Sciatic nerve (tissue), 2 donors: ENCODE results near the gene RAET1E. TPM values are rescaled to one million over a fixed set of nuclear protein-coding genes. Genes with fewer than 3 reads are reported as not detected.
"Not testable (repeated sequence)": the region's sequence is repeated elsewhere in the genome, so short reads cannot be mapped to it uniquely, and the experiment has no call there.

Experiments
- ATAC-seq: fragments of 200-7000 bp; cut with Tn5 transposase; one replicate; pipeline ENCODE4 v1.9.1; 2020; ENCODE audit warnings: mild to moderate bottlenecking, moderate library complexity
- DNase-seq: peaks from one replicate; pipeline ENCODE4 v3.0.0-alpha.2; 2020; ENCODE audit warnings: low spot score
- intact Hi-C: fragments of 100-400 bp; cut with DNase I; formaldehyde crosslinking; loops from one replicate; pipeline ENCODE4 v1.14.2; 2022
- total RNA-seq: library from RNA; stranded (reverse); fragmentation: NEBNext Ultra II Directional; extraction: Animal tissue kit (Norgen Biotek cat#: 25700); gene quantifications from one replicate; pipeline ENCODE4 v1.2.1, GENCODE V29; 2021
- donor health status: DM: no; HTN: no; CAD: no.
- donor health status: DM: no; HTN: no; CAD: no.

The RAET1E gene
- total RNA-seq, 1 donor from 2014 or later, result 0.80 TPM

GRCh38 chr6:149872233-149872632 is 25.7 kb downstream of the RAET1E start:
- DNase-seq, result no peak
- intact Hi-C loops, result no loop called here
- ATAC-seq, result no peak

DNA sequence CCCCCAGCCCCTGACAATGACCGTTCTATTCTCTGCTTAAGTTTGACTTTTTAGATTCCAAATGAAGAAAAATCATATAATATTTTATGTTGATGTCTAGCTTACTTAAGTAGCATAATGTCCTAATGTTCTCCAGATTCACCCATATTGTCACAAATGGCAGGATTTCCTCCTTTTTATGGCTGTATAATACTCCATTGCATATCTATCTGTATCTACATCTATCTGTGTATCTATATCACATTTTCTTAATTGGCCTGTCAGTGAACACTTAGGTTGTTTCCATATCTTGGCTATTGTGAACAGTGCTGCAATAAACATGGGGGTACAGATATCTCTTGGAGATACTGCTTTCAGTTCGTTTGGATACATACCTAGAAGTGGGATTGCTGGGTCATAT is 26.7 kb downstream of the RAET1E start:
- ATAC-seq (no peak), DNase-seq (no peak)
- intact Hi-C loops, result no loop called here

- ATAC-seq (no peak), DNase-seq (no peak)
- intact Hi-C loops, result no loop called here
Observed at GRCh38 chr6:149869275-149869892, 28.5 kb downstream of the RAET1E start.

DNA sequence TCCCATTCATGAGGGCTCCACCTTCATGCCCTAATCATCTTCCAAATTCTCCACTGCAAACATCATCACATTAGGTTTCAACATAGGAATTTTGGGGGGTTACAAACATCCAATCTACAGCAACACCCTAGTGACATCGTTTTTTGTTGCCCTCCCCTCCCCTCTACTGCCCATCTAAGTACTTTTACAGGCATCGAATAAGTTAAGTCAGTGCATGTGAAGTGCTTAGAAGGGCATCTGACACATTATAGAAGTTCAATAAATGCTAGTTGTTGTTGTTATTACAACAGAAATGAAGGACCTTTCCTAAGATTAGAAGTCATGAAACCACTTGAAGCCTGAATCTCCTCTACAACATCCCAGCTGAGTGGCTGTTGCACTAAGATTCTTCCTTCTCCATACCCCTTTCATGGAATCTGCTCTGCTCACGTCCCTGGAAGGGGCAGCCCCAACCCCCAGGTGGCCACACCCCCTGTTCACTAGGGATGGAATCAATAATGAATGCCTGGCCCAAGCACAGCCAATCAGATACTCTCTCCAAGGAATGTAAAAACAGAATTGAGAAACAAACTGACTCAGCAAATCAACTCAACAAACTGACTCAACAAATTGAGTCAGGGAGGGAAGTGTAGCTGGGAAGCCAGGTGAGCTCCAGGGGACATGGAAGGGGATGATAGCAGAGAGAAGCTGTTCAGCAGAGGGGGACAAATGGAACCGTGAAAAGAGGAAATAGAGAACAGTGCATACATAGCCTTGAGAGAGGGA is 29.9 kb downstream of the RAET1E start:
- DNase-seq (no peak), ATAC-seq (no peak)
- intact Hi-C loops, result no loop called here

DNA sequence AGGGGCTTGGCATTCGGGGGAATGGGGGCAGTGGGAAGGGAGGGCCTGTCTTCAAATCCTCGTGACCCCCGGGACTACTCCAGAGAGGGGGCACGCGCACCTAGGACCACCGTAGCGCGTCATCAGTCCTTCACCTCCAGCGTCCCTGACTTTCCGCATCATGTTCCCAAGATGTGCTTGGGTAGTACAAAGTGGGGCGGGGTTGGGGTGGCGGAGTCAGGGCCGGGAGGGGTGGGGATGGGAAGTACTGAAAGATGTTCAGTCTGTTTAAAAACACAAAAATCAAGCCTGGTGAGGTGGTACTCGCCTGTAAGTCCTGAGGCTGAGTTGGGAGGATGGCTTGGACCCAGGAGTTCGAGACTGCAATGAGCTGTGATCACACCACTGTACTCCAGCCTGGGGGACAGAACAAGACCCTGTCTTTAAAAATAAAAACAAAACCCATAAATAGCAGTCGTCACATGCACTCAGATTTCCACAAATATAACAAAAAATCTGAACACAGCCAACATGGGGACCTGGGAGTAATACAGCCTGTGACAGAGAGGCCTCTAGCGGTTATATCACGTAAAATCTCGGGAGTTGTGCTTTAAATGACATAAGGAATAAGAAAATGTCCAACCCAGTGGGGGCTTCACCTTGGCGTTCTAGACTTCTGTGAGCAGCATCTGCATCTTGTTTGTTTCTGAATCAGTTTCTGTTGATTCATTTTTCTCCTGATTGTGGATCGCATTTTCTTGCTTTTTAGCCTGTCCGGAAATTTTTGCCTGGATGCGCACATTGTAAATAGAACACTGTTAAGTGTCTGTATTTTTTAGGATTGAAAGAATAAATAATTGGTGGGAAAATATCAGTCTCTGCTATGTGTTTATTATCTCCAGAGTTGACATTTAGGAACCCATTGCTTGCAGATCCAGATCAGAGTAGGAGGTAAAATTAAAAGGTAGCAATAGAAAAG is 33.1 kb downstream of the RAET1E start:
- DNase-seq, result no peak
- ATAC-seq, result peak; percentile 80
- intact Hi-C loops, result no loop called here

DNA sequence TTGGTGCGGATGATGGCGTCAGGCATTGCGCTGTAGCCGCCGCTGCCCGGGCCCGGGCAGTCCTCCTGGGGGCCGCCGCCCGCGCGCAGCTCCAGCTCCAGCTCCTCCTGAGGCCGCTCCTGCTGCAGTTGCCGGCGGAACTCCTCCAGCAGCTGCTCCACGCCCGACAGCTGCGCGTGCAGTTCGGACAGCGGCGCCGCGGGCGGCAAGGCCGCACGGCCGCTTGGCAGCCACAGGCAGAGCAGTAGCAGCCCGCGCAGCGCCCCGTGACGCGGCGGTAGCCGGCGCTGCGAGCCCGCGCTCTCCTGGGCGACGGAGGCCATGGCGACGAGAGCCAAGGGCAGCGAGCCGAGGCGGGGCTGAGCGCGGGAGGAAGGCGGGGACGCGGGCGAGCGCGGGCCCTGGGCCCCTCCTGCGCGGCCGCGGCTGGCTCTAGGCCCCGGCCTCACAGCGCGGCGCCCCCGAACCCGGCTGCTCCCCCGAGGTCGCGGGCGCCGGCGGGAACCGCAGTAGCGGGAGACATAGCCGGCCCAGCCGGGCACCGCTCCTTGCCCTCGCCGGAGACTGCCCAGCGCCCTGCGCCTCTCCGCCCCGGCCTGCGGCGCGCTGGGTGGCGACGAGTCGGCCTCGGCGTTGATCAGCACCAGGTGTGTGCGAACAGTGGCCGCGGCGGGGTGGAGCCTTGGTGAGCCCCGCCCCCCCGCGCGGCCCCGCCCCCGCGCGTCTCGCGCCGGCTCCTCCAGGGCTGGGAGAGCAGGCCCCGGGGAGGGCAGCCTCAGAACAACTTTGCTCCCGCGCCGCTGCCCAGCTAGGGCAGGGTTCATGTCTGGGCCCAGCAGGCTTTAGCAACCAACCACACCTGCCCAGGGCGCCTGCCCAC is 34.0 kb downstream of the RAET1E start, which contains the start of gene LRP11:
Gene LRP11 (minus strand): TSS at position 662 of the 880 bp plus-strand sequence. CDS start 339 bp downstream, at position 323.
- peak; percentile 87 for DNase-seq
- intact Hi-C loops, result no loop called here
- peak; percentile 96 for ATAC-seq

- ATAC-seq (peak; percentile 57), DNase-seq (peak; percentile 76)
Observed at GRCh38 chr6:149862922-149863697, 34.8 kb downstream of the RAET1E start.

DNA sequence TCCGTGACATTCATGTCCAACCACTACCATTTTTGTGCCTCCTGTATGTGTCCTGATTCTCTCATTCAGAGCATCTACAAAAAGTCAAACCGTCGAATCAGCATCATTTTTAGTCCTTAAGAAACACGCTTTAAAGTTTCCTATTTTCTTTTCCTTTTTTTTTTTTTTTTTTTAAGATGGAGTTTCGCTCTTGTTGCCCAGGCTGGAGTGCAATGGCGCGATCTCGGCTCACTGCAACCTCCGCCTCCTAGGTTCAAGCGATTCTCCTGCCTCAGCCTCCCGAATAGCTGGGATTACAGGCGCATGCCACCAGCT is 35.5 kb downstream of the RAET1E start:
- ATAC-seq, intact Hi-C loops, DNase-seq: not testable (repeated sequence)

More at GRCh38 chr6:149862922-149863697, 34.8 kb downstream of the RAET1E start:
- intact Hi-C loops, result no loop called here

GRCh38 chr6:149861603-149862423 is 36.1 kb downstream of the RAET1E start:
- ATAC-seq (no peak), DNase-seq (no peak)
- intact Hi-C loops, result no loop called here

DNA sequence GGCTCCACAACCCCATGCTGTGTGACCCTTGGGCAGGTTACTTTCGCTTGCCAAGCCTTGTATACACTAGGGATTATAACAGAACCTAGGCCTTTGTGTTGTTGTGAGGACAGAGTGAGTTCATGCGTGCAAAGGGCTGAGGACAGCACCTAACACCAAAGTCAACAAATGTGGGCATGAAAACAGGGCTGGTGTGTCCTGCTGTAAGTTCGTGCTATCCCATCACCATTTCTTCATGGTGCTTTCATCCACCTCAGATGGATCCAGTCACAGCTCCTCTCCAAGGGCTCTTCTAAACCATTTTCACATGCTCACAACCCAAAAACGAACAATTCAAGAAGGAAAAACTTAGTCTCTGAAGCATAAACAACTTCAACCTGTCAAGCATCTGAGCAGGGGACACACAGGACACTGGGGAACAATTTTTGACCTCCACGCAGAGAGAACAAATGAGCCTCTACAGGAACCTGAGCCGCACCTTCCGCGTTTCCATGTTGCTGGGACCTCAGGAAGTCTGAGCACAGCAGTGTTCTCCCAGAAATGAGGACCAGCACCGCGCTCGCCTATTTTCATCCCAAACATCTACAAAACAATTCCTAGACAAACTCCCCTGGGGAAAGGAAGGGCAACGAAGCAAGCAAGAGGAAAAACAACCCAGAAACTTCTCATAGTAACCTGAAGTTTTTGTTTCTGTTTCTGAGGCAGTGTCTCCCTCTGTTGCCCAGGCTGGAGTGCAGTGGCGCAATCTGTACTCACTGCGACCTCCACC is 36.9 kb downstream of the RAET1E start:
- intact Hi-C loops, result no loop called here
- ATAC-seq (no peak), DNase-seq (no peak)

- intact Hi-C loops, result no loop called here
- no peak for ATAC-seq
- no peak for DNase-seq
Observed at GRCh38 chr6:149860513-149860833, 37.4 kb downstream of the RAET1E start.

- ATAC-seq (no peak), DNase-seq (no peak)
- intact Hi-C loops, result no loop called here
Observed at GRCh38 chr6:149859938-149860337, 38.0 kb downstream of the RAET1E start.

- intact Hi-C loops, result no loop called here
- DNase-seq (no peak), ATAC-seq (no peak)
Observed at GRCh38 chr6:149859368-149859767, 38.5 kb downstream of the RAET1E start.

DNA sequence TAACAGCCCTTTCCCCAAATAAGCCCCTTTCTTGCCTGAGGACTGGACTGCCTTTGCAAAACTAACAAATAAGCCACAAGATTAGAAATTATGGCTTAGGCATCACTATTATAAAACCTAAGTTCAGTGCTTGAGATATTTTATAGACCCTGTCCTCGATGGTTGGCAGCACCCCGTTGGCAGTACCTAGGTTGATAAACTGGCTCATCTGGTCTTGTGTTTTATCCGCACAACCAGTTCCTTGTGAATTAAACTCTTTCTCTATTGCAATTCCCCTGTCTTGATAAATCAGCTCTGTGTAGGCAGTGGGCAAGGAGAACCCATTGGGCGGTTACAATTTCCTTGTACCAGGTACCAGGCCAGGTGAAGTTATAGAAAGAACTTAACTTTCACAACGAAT is 40.4 kb downstream of the RAET1E start:
- ATAC-seq (no peak), DNase-seq (no peak)
- intact Hi-C loops, result no loop called here

DNA sequence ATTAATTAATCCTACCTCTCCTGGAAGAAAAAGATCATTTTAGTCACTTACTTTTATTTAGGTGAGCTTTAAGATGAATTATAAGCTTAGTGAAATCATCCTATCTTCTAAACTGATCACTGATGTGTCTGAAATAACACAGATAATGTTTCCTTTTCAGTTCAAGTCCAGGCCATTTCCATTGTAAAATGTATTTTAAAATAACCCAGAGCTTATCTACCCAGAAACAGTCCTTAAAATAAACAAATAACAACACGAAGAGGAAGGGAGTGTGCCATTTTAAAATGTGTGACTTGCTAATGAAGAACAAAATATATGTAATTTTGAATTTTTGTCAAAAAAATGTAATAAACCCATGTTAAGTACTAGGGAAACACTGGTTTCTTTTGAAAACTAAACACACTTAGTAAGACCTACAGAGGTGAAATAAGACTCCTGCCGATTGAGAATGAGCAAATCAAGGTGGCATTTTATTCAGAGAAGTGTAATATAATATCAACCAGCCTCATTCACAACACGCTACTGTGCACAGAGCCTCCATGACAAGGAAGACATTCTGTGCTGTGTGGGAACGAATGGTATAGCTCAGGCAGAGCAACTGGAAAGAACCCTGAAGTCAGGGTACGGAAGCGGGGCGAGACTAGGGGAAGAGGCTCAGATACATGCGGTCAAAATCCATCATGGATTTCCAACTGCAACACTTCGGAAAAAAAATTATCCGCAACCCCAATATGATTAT is 41.5 kb downstream of the RAET1E start:
- ATAC-seq (no peak), DNase-seq (no peak)
- intact Hi-C loops, result no loop called here

GRCh38 chr6:149855741-149856140 is 42.2 kb downstream of the RAET1E start:
- no peak for ATAC-seq
- no peak for DNase-seq
- intact Hi-C loops, result no loop called here
